ENCODE data around the gene OR4M2. TPM values are rescaled to one million over a fixed set of nuclear protein-coding genes. Genes with fewer than 3 reads are reported as not detected.
"Not testable (repeated sequence)": the region's sequence is repeated elsewhere in the genome, so short reads cannot be mapped to it uniquely, and the experiment has no call there.

OR4M2 gene
- total and polyA plus RNA-seq, 2 of the 4 experiments (the other 2 are of a cell fraction), result not detected

DNA sequence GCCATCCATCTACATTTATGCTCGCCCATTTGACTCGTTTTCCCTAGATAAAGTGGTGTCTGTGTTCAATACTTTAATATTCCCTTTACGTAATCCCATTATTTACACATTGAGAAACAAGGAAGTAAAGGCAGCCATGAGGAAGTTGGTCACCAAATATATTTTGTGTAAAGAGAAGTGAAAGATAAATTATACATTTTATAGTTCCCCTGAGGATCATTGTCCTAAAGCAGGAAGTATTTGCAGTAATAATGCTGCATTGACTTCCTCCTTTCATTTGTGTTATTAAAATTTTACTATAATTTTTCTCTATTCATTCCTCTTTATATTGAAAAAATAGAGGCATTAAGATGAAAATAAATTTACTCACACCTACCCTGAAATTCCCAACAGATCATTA is 1.1 kb downstream of the OR4M2 start:
- H3K18ac ChIP-seq (ENCODE audit: low read depth, low read length); intact Hi-C loops (cut with micrococcal nuclease); H4K8ac ChIP-seq (ENCODE audit: low read depth in 2 of 2, low read length in 2 of 2); dilution Hi-C loops (cut with HindIII; ENCODE audit: low sequenced_read_pairs, unreplicated experiment); POLR2A ChIA-PET (ENCODE audit: unreplicated experiment); H3K4me3 ChIP-seq (ENCODE audit: insufficient read depth, low read depth, low read length); H3K56ac ChIP-seq (ENCODE audit: extremely low read depth, insufficient read depth, low read length); H2BK15ac ChIP-seq (ENCODE audit: low read depth, low read length); H2AK5ac ChIP-seq (ENCODE audit: low read depth, low read length); H2BK120ac ChIP-seq (ENCODE audit: low read depth, low read length); H3K23ac ChIP-seq (ENCODE audit: low read depth, low read length); H3K4me1 ChIP-seq (ENCODE audit: control insufficient read depth, insufficient read depth, low read length); H3K4ac ChIP-seq (ENCODE audit: low read depth, low read length); in situ Hi-C loops (cut with MboI; ENCODE audit: low sequenced_read_pairs); H3K9ac ChIP-seq (ENCODE audit: low read depth, low read length); H3K9me1 ChIP-seq (ENCODE audit: insufficient read depth, low read length); H2AK9ac ChIP-seq (replicated peaks; ENCODE audit: low read depth, low read length, poor library complexity); H4K5ac ChIP-seq (ENCODE audit: low read depth, low read length); CTCF ChIA-PET; H2AFZ ChIP-seq (replicated peaks; ENCODE audit: low read length, poor library complexity); H4K20me1 ChIP-seq (ENCODE audit: insufficient read depth, low read length); H3K9me3 ChIP-seq (ENCODE audit: control insufficient read depth, insufficient read depth, low read length); H2BK5ac ChIP-seq (ENCODE audit: low read depth, low read length, poor library complexity, severe bottlenecking); DNase-seq; H4K91ac ChIP-seq (ENCODE audit: insufficient read depth, low read depth, low read length); BruUV-seq (replicated peaks); H3K27ac ChIP-seq (ENCODE audit: insufficient read depth, low read length); H3K79me1 ChIP-seq (ENCODE audit: low read depth in 1 of 2, low read length in 2 of 2); ATAC-seq (ENCODE audit: low read depth); H3K14ac ChIP-seq (replicated peaks; ENCODE audit: low read depth, low read length); H3K4me2 ChIP-seq (ENCODE audit: low read depth, low read length); H2BK20ac ChIP-seq (ENCODE audit: low read depth, low read length); H3K36me3 ChIP-seq (ENCODE audit: control insufficient read depth, insufficient read depth, low read length); H3K27me3 ChIP-seq (ENCODE audit: control insufficient read depth, insufficient read depth, low read length): not testable (repeated sequence)
- no CpG with 5 or more reads among the region's 3 CpGs for WGBS, 2 experiments (ENCODE audit: extremely low coverage in 2 of 2, insufficient read length in 1 of 2)

DNA sequence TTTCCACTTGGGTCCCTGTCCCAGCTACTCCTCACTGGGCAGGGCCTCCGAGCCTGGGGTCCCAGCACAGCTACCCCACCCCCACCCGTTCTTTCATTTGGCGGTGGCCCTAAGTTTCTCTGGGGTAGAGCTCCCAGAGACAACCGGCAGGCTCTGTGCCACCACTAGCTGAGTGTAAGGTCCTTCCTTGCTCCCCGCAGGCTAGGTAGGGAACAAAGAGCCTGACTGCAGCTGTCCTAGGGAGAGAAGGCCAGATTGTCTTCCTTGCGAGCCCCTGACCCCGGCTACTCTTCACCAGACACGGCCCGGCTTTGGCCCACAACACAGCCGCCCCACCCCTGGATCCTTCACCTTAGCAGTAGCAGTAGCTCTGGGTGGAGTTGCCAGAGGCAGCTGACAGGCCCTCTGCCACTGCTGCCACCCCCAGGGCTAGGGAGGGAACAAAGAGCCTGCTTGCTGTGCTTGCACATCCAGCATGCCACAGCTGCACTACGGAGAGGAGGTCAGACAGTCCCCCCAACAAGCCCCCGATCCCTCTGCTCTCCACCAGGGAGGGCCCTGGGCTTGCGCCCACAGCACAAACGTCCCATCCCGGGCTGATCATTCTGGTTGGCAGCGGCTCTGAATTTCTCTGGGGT is 18.4 kb downstream of the OR4M2 start:
- H3K27me3 ChIP-seq (ENCODE audit: control insufficient read depth, insufficient read depth, low read length); H3K23ac ChIP-seq (ENCODE audit: low read depth, low read length); H4K8ac ChIP-seq (ENCODE audit: low read depth in 2 of 2, low read length in 2 of 2); H2BK15ac ChIP-seq (ENCODE audit: low read depth, low read length); H2BK20ac ChIP-seq (ENCODE audit: low read depth, low read length); H3K4ac ChIP-seq (ENCODE audit: low read depth, low read length); H3K9me1 ChIP-seq (ENCODE audit: insufficient read depth, low read length); H3K9ac ChIP-seq (ENCODE audit: low read depth, low read length); H4K91ac ChIP-seq (ENCODE audit: insufficient read depth, low read depth, low read length); H3K14ac ChIP-seq (replicated peaks; ENCODE audit: low read depth, low read length); in situ Hi-C loops (cut with MboI; ENCODE audit: low sequenced_read_pairs); BruUV-seq (replicated peaks); H2BK120ac ChIP-seq (ENCODE audit: low read depth, low read length); H3K79me1 ChIP-seq (ENCODE audit: low read depth in 1 of 2, low read length in 2 of 2); dilution Hi-C loops (cut with HindIII; ENCODE audit: low sequenced_read_pairs, unreplicated experiment); H2AFZ ChIP-seq (replicated peaks; ENCODE audit: low read length, poor library complexity); H4K5ac ChIP-seq (ENCODE audit: low read depth, low read length); H4K20me1 ChIP-seq (ENCODE audit: insufficient read depth, low read length); H3K36me3 ChIP-seq (ENCODE audit: control insufficient read depth, insufficient read depth, low read length); H3K56ac ChIP-seq (ENCODE audit: extremely low read depth, insufficient read depth, low read length); ATAC-seq (ENCODE audit: low read depth); H3K4me1 ChIP-seq (ENCODE audit: control insufficient read depth, insufficient read depth, low read length); DNase-seq; intact Hi-C loops (cut with micrococcal nuclease); H2AK5ac ChIP-seq (ENCODE audit: low read depth, low read length); H3K4me3 ChIP-seq (ENCODE audit: insufficient read depth, low read depth, low read length); H3K27ac ChIP-seq (ENCODE audit: insufficient read depth, low read length); H3K9me3 ChIP-seq (ENCODE audit: control insufficient read depth, insufficient read depth, low read length); H3K4me2 ChIP-seq (ENCODE audit: low read depth, low read length); H2AK9ac ChIP-seq (replicated peaks; ENCODE audit: low read depth, low read length, poor library complexity); H2BK5ac ChIP-seq (ENCODE audit: low read depth, low read length, poor library complexity, severe bottlenecking); CTCF ChIA-PET; H3K18ac ChIP-seq (ENCODE audit: low read depth, low read length); POLR2A ChIA-PET (ENCODE audit: unreplicated experiment): not testable (repeated sequence)
- WGBS, 2 experiments (ENCODE audit: extremely low coverage in 2 of 2, insufficient read length in 1 of 2), result no CpG with 5 or more reads among the region's 16 CpGs

Measured in IMR-90 (cell line).